ENCODE measurements around the gene DYNLT4.
"Not testable (repeated sequence)": the region's sequence is repeated elsewhere in the genome, so short reads cannot be mapped to it uniquely, and the experiment has no call there.

Gene DYNLT4, protein sequence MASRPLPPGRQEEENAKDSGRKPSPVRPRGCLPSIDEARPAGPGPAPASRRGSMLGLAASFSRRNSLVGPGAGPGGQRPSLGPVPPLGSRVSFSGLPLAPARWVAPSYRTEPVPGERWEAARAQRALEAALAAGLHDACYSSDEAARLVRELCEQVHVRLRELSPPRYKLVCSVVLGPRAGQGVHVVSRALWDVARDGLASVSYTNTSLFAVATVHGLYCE

DNA sequence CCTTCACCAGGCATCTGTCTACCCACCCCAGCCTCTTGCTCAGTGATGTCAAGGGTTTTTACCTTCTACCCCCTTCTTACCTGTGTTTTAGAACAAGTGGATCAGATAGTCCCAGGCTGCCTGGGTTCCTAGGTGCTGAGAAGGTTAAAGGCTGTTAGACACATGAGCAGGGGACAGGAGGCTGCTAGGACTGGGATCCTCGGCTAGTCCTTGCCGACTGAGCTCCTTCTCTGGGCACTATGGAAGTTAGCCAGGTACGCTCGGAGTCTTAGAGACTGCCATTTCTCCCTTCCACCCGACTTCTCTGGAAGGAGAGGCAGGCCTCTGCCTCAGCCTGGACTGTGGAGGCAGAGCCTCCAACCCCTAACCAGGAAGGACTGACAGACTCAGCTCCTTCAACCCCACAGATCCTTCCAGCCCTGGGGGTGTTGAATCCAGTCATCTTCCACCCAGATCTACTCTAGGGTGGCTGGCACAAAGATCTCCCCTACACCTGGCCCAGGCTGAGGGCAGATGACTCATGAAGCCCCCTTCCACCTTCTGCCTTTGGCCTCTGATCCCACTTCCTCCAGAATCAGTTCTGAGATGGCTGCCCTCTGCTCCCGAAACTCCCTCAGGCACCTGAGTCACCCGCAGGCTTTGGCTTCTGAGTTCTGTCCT is at the start of gene DYNLT4:
DYNLT4 (minus strand) TSS at position 648 of the 660 bp plus-strand sequence. CDS start 683 bp downstream, outside the sequence.
- DNase-seq, result no peak

DNA sequence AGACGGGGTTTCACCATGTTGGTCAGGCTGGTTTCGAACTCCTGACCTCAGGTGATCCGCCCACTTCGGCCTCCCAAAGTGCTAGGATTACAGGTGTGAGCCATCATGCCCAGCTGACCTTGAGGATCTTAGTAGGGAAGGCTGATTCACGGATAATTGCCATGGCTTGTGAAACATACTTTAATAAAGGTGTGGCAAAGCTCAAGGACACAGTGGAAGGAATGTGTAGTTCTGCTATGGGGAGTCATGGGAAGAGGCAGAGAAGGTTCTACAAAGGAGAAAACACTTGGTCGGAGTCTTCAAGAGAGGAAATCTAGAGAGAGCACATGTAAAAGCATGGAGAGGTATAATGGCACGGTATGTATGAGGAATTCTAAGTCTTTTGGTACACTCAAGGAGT is 48.6 kb upstream of the DYNLT4 start:
- DNase-seq, result no peak

DNA sequence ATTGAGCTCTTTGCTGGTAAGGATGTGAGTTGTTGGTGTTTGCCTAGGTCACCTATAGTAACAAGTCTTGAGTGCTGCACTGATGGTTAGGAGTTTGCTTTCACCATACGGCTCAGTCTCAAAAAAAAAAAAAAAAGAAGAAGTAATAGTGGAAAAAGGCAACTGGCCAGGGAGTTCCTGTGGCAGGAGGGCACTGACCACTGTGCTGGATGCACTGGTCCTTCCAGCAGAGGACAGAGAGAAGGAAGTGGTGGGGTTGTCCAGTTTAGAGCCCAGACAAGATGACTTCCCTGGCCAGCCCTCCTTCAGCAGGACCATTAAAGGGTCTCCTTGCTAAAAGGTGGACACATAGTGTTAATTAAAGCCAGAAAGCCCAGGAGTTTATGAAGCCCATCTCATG is 47.8 kb upstream of the DYNLT4 start:
- DNase-seq, result no peak

DNA sequence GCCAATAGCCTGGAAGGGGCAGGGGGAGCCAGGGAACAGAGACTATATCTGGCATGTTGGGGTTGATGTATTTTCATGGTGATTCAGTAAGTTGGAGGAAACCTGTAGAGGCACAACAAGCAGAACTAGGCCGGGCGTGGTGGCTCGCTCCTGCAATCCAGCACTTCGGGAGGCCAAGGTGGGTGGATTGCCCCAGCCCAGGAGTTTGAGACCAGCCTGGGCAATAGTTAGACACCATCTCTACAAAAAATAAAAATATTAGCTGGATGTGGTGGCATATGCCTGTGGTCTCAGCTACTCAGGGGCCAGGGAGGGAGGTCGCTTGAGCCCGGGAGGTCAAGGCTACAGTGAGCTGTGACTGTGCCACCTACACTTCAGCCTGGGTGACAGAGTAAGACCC is 46.0 kb upstream of the DYNLT4 start:
- DNase-seq, result no peak

DNA sequence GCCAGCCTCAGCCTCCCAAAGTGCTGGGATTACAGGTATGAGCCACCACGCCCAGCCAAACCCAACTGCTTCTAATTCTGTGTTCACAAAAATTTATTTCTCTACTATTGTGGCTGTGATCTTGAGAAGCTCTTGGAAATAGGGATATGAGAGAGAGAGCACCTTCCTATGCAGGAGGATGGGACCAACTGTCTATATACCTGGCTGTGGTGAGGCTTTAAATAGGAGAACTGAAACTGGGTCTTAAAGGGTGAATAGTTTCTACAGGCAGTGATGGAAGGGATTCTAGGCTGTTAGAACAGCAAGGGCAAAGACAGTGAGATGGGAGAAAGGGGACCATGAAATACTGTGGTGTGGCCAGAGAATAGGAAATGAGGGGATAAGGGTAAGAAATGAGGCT is 44.2 kb upstream of the DYNLT4 start:
- no peak for DNase-seq

DNA sequence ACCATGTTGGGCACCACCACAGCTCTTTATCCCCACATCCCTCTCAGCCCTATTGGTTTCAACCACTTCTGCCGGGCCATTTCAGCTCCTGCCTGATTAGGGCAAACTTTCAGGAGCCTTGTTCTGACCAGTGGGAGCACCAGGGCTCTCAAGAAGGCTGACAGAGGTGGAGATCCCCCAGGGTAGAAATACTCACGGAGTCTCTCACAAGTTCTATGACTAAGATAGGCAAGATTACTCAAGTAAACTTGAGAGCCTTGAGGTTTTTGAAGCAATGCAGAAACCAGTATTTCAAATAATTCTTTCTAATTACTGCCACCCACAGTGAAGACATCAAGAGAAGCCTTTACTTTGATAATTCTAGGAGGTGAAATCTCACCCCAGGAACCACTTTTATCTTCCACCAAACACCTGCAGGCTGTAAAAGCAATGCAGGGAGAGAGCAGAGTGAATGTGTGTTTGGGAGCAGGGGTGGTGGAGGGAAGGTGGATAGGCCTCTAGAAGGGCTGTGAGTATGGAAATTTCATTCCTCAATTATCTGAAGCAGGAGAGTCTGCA is 42.5 kb upstream of the DYNLT4 start:
- no peak for DNase-seq

DNA sequence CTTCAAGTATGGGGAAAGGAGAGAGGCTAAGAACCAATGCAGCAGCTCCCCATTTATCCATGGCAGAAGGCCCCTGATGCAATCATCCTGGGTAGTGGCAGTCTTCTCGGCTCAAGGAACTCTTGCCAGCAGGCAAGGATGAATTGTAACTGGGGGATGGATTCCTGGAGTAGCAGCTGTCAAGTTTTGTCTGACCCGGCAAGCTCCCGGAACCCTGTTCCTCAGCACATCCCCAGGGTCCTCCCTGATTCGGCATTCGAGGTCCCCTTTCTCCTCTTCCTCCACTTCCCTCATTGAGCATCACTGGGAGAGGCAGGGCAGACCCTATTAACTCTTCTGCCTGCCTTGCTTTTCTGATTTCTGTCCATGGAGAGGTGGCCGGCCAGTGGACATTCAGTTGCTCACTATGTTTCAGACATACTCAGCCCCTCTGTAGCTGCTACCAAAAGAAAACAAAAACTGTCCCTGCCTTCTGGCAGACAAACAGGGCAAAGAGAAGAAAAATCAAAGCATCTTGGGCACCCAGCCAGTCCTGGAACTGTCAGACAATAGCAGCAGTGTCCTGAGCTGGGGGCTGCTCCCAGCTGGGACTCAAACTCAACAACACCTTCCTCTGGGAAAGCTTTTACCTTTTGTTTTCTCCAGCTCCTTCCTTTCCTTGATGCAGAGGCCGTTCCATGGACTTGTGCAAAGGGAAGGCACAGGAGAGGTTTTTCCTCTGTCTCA is 41.5 kb upstream of the DYNLT4 start:
- no peak for DNase-seq

DNA sequence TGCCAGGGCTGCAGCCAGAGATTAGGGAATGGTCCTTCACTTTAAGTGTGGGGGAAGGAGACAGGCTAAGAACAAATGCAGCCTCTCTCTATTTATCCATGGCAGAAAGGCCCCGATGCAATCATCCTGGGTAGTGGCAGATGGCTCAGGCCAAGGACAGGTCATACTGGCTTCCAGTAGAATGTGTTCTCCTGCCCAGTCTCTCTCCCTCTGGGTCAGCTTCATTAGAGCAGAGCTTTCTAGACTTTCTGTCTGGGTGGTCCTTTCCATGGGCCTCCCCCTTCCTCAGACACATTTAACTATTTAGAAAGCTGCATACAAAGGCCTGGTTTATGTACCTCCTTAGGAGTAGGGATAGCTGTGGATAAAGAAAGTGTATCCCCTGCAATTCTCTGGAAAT is 40.7 kb upstream of the DYNLT4 start:
- no peak for DNase-seq

DNA sequence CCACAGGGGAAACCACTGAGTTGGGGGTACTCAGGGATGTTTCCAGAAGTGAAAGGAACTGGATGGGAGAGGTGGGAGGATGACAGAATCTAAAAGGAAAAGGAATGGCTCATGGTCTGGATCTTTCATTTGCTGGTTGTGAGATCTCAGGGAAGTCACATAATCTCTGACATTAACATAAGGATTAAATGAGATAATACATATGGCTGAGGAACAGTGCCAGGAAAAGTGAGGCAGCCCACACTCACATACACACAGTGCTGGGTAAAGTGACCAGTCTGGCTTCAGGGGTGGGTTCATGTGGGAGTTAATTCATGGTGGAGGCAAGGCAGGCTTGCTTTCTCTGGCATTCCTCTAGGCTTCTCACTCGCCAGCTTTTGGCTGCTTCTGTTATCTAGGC is 39.8 kb upstream of the DYNLT4 start:
- DNase-seq, result no peak

DNA sequence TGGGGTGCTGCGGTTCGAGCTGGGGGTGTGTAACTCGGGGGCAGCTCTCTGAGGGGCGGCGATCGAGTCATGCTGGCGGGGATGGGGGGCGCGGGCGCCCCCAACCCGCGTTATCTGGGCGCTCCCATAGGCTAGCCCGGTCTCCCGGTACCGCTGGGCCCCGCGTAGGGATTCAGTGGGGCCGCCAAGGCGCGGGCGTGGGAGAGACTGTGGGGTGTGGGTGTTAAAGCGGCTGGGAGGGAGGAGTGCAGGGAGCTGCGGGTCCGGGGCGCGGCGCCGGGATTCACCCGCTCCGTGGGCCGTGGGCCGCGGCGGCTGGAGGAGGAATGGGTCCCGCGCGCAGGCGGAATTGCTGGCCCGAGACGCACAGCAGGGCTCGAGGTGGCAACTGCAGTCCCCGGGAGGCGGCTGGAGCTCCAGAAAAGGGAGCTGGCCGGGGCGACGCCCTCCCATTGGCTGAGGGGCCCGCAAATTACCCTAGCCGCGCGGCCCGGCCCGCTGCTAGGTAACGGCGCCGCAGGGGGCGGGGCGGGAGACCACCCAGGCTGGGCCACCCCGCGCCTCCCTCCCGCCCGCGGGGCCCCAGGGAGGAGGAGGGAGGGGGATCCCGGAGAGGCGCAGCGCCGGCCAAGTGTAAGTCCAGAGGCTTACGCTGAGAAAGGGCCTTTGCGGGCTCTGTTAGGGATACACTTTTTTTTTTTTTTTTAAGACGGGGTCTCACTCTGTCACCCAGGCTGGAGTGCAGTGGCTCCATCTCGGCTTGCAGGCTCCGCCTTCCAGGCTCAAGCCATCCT is 35.9 kb upstream of the DYNLT4 start, which contains the start of gene PTCH2:
PTCH2 (minus strand) TSS at position 392 of the 794 bp plus-strand sequence; CDS start at position 71, 321 bp downstream.
- peak; percentile 21 for DNase-seq

DNA sequence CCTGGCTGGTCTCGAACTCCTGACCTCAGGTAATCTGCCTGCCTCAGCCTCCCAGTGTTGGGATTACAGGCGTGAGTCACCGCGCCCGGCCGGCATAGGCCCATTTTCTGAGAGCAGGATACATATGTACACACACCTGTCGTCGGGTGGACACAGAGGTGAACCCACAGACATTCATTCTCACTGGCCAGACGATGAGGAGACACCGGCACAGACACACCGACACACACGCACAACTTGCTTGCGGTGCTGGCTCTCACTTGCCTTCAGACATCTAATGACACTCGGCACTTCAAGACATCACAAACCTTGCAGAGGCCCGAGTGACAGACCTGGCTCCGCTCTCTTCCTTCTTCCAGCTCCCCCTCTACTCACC is 35.3 kb upstream of the DYNLT4 start:
- no peak for DNase-seq

DNA sequence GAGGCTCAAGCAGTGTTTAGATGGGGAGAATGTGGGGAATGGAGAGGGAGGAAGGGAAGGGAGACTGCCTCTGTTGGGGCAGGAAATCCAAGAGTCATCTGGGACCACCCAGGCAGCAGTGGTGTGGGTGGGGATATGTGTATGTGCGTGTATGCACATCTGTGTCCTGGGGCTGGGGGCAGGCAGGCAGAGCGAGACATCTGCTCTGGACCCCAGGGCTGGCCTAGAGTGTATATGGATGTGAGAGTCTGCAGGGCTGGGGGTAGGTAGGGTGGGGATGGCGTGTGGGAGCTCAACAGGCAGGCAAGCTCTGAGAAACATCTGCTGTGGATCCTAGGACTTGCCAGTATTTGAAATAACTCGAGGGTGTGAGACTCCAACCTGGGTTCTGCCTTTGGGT is 32.4 kb upstream of the DYNLT4 start:
- no peak for DNase-seq

DNA sequence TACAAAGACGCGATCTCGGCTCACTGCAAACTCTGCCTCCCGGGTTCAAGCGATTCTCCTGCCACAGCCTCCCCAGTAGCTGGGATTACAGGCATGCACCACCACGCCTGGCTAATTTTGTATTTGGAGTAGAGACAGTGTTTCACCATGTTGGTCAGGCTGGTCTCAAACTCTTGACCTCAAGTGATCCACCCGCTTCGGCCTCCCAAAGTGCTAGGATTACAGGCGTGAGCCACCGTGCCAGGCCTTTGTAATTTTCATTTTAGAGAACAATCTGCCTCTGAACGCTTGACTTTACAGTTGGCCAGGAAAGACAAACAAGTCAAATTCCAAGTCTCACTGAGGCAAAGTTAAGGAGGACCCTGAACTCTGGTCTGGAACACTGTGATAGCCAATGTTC is 31.1 kb upstream of the DYNLT4 start:
- DNase-seq, result not testable (repeated sequence)

DNA sequence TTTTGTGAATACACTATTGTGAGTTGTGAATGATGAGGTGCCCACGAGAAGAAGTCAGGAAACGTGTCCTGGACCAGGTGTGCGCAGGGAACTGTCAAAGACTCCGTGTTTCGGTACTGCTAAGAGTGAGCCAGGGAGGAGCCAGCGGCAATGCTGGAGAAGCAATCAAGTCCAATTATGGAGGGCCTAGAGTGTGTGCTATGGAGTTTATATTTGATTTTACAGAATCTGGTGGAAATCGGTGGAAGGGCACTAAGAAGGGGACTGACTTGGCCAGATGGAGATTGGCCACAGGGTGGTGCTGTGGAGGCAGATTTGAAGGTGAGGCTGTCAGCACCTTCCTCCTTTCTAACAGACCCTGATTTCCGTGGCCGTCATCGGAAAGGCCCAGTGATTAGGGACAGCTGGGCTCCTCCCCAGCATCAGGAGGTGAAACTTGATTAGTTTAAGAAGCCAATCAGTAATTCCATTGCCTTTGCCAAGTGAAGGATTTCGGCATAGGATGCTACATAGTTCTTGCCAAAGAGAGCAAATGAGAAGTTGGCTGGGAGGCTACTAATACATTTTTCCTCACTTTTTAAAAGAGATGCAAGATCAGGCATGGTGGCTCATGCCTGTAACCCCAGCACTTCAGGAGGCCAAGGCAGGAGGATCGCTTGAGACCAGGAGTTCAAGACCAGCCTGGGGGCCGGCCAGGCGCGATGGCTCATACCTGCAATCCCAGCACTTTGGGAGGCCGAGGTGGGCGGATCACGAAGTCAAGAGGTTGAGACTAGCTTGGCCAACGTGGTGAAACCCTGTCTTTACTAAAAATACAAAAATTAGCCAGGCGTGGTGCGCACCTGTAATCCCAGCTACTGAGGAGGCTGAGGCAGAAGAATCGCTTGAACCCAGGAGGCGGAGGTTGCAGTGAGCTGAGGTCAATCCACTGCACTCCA is 28.9 kb upstream of the DYNLT4 start:
- DNase-seq, result peak; percentile 91

DNA sequence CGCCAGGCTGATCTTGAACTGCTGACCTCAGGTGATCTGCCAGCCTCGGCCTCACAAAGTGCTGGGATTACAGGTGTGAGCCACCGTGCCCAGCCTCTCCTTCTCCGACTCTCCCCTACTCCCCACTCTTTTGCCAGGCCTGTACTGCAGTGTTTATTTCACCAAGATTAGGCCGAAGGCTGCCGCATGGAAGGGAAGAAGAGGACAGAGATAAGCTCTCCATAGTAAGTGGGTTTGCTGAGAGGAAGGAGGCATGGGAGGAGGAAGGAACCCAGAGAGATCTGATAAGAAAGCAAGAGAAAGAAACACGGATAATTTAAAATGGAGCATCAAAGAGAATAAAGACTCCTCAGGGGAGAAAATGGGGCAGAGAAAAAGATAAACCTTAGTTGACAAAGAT is 27.2 kb upstream of the DYNLT4 start:
- DNase-seq, result no peak

DNA sequence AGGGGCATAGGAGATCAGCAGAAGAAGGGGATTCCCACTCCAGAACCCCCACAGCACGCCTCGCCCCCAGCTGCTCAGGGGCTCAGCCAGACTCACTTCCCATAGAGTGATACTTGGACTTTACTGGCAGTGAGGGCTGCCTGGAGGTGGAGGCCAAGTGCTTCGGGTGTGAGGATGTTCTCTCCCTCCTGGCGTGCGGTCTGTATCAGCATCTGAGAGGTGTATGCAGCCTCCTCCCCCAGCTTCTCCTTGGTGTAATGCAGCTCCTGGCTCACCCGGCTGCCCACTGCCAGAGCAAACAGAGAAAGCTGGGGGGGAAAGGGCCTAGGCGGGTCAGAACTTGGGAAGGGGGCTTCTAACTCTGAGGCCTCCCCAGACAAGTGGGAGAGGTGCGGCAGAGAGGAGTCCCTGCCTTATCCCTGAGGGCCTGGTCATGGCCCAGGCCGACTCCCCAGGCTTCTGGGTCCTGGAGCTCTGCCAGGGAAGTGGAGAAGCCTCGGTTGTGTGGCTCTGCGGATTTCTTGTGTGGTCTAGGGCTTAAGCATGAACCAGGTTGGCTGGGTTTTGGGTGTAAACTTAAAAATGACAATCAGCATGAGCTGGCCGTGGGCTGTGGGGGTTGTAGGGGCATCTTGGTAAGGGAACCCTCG is 25.0 kb upstream of the DYNLT4 start:
- no peak for DNase-seq

DNA sequence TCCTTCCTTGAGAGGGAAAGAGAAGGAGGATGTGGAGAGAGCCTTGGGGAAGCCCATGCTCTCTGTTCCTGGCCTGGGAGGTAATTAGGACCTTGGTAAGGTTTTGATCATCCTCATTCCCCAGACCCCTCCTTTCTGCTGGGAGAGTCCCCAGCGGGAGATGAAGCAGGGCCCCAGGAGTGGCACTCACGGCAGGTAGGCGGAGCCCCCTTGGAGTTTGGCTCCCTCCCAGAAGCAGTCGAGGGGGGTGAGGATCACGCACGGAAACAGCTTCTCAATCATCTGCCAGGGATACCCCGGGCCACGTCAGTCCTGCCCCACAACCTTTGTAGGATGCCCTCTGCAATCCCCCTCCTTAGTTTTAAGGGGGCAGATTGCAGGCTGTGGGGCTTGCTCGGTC is 24.4 kb upstream of the DYNLT4 start:
- no peak for DNase-seq

DNA sequence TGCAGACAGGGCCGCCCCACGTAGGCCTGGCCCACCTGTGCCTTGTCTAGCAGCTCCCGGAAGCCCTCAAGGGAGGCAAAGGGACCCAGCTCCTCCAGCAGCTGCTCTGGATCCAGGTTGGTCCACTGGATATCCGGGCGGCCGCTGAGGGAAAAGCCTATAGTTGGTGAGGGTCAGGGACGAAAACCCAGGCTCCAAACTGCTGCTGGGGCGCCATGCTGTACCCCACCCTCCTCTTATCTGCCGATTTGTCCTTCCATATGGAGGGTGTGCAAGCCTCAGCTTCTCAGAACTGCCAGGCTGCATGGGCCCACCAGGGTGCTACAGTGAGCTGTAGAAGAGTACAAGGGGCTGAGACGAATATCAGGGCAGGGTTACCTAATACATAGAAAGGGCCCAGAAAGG is 23.8 kb upstream of the DYNLT4 start:
- no peak for DNase-seq

DNA sequence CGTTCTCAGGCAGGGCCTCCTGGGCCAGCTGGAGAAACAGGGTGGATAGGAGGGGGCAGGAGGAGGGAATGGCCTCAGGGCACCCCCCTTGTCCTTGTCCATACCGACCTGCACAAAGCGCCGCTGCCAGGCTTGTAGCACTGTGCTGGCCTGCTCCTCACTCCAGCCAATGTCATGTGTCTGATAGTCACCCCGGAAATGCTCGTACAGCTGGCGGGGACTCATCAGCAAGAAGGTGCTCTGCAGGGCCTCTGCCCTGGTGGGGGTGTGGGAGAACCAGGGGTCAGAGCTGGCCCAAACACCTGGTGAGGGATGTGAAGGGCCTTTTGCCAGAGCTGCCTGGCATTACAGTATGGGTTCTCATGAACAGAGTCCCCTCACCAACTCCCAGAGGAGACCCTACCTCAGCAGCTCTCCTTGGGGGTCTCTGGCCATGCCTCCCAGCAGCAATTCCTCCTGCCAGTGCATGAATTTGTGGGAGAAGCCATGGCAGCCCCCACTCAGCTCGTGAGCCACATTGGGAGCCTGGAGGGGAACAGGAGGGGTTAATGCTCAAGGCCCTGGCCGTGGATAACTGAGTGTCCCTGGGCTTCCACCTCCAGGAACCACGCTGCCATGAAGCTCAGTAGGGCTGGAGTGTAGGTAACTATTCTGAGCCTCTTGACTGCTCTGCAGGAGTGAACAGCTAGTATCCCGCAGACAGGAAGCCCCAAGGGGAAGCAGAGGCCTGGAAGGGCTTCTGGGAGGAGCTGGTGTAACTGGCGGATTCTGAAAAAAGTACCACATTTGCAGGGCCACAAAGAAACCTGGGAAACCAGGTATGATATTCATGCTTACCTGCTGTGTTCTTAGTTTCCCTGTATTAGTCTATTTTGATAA is 22.6 kb upstream of the DYNLT4 start:
- no peak for DNase-seq

DNA sequence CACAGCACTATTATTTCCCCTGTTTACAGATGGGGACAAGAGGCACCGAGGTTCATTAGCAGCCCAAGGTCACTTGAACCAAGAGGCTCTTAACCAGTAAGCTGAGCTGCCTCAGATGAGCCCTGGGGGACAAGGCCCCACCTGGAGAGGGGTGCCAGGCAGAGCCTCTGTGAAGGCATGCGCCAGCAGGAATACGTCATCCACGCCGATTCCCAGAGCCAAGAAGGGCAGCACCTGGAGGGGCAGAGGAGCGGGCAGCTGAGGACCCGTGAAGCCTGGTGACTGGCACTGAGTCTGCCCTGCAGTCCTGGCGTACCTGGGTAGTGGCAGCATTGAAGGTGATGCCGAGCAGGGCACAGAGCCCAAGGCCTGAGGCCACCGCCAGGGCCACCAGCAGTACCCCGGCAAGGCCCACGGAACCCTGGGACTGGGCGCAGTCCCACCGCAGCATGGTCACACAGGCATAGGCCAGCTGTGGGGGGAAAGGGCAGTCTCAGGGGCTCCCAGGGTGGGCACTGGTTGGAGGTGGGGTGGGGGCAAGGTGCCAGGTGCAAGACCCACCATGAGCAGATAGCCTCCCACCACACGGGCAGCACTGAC is 21.8 kb upstream of the DYNLT4 start:
- DNase-seq, result no peak

Data from activated CD4-positive, alpha-beta T cell treated with anti-CD3 and anti-CD28 coated beads, Interleukin-10, Interleukin-2, amounts not matched to agents 100 ng/mL and 50 ng/mL, durations not matched to agents 16 hours and 8 hours (primary cell).